ENCODE data around the gene KIF12. TPM values are rescaled to one million over a fixed set of nuclear protein-coding genes. Genes with fewer than 3 reads are reported as not detected.
A peak's percentile ranks its signal among the peaks of the same experiment; 100 is the strongest.

Gene KIF12
- total and polyA plus RNA-seq, 9 donors: 0.05 to 7.2 (median 0.30) TPM

DNA sequence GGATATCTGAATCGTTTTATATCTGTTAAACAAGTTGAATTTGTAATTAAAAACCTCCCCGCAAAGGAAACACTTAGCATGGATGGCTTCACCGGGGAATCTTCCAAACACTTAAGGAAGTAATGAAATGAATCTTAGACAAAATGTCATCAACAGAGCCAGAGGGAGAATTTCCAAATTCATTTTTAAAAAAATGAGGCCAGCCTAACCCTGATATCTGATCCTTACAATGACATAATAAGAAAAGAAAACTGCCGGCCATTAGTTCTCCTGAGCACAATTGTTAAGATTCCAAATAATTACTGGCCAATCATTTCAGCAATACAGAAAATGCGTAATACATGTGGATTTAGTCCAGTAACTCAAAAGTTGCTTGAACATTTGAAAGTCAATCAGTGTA is 6.1 kb upstream of the KIF12 start:
- Histone ChIP-seq H3K27ac (ENCODE audit: low read length) (no peak overlapping the region), H3K4me1 (ENCODE audit: control insufficient read depth, insufficient read depth, low read length) (peaks cover 5% of the 10 kb centered on the region), H3K36me3 (ENCODE audit: control insufficient read depth, insufficient read depth, low read length) (no peaks in the 10 kb centered on the region), H3K27me3 (ENCODE audit: control insufficient read depth, insufficient read depth, low read length) (peaks cover 2% of the 10 kb centered on the region), H3K9me3 (replicated peaks; ENCODE audit: control insufficient read depth, low read depth, low read length) (peaks cover 11% of the 10 kb centered on the region), H3K4me3 (ENCODE audit: low read length) (no peak overlapping the region)
- DNase-seq: peak; percentile 71
- no CpG with 5 or more reads among the region's 5 CpGs for WGBS (ENCODE audit: insufficient coverage)

DNA sequence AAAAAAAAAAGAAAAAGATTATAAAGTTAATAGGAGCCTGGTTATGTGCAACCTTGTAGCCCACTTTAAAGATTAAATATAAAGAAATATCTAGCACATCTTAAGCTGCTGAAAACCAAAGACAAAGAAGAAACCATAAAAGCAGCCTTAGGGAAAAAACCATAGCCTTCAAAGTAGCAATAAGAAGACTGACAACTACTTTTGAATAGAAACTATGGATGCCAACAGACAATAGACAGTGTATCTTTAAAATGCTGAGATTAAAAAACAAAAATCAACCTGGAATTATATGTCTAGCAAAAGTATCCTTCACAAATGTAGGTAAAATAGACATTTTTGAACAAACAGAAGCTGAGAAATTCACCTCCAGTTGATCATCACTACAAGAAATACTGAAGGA is 3.4 kb upstream of the KIF12 start:
- peaks cover 11% of the 10 kb centered on the region for H3K9me3 ChIP-seq (replicated peaks; ENCODE audit: control insufficient read depth, low read depth, low read length)
- no peak overlapping the region for H3K4me3 ChIP-seq (ENCODE audit: low read length)
- H3K36me3 ChIP-seq (ENCODE audit: control insufficient read depth, insufficient read depth, low read length): no peaks in the 10 kb centered on the region
- H3K4me1 ChIP-seq (ENCODE audit: control insufficient read depth, insufficient read depth, low read length): peaks cover 8% of the 10 kb centered on the region
- H3K27ac ChIP-seq (ENCODE audit: low read length): no peak overlapping the region
- peaks cover 18% of the 10 kb centered on the region for H3K27me3 ChIP-seq (ENCODE audit: control insufficient read depth, insufficient read depth, low read length)
- no peak for DNase-seq

DNA sequence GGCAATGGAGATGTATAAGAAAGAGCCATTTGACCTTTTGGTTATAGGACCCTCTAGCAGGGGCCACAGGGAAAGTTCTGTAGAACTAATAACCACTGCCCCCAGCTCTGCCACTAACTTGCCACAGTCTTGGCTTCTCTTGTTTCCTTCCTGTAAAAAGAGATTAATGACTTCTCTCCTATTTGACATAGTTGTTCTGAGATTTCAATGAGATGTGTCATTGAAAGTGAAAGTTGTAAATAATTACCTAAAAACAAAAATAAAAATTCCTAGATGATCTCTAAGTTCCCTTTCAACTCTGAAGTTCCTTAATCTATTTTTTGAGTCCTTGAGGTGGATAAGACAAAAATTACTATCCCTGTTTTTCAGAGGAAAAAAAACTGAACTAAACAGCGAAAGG is 1.4 kb upstream of the KIF12 start:
- WGBS (ENCODE audit: insufficient coverage): 83% methylated on average over 1 of the region's 1 CpG
- peaks cover 11% of the 10 kb centered on the region for H3K9me3 ChIP-seq (replicated peaks; ENCODE audit: control insufficient read depth, low read depth, low read length)
- no peak overlapping the region for H3K4me3 ChIP-seq (ENCODE audit: low read length)
- no peaks in the 10 kb centered on the region for H3K36me3 ChIP-seq (ENCODE audit: control insufficient read depth, insufficient read depth, low read length)
- H3K4me1 ChIP-seq (ENCODE audit: control insufficient read depth, insufficient read depth, low read length): peaks cover 14% of the 10 kb centered on the region
- DNase-seq: no peak
- no peak overlapping the region for H3K27ac ChIP-seq (ENCODE audit: low read length)
- H3K27me3 ChIP-seq (ENCODE audit: control insufficient read depth, insufficient read depth, low read length): peaks cover 26% of the 10 kb centered on the region

DNA sequence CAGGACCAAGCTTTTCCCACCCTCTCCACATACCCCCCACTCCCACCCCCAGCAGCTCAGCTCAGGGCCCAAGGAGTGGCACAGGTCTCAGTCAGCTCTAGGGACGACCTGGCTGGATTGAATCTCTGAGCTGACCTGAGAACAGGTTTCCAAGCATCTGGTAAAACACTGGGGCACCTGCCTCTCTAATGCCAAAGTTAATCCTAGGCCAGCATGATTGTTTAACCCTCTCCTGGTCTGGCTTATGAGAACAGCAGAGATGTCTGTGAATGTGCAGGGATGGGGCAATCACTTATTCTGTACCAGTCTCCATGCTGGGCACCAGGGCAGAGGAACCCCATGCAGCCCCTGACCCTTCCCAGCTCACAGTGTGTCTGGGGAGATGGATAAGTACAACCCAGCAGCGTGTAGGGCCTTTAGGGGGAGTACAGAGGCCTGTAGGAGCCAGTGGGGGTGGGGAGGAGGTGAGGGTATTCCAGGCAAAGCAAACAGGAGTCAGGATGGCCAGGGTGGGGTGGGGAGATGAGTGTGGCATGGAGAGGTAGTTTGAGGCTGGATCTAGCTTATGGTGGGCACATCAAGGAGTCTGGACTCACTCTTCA is 678 bp upstream of the KIF12 start:
- no peak overlapping the region for H3K4me3 ChIP-seq (ENCODE audit: low read length)
- no peaks in the 10 kb centered on the region for H3K36me3 ChIP-seq (ENCODE audit: control insufficient read depth, insufficient read depth, low read length)
- no peak for DNase-seq
- peaks cover 11% of the 10 kb centered on the region for H3K9me3 ChIP-seq (replicated peaks; ENCODE audit: control insufficient read depth, low read depth, low read length)
- H3K27ac ChIP-seq (ENCODE audit: low read length): no peak overlapping the region
- peaks cover 29% of the 10 kb centered on the region for H3K27me3 ChIP-seq (ENCODE audit: control insufficient read depth, insufficient read depth, low read length)
- H3K4me1 ChIP-seq (ENCODE audit: control insufficient read depth, insufficient read depth, low read length): peaks cover 14% of the 10 kb centered on the region
- WGBS (ENCODE audit: insufficient coverage): 32% methylated on average over 2 of the region's 2 CpGs

DNA sequence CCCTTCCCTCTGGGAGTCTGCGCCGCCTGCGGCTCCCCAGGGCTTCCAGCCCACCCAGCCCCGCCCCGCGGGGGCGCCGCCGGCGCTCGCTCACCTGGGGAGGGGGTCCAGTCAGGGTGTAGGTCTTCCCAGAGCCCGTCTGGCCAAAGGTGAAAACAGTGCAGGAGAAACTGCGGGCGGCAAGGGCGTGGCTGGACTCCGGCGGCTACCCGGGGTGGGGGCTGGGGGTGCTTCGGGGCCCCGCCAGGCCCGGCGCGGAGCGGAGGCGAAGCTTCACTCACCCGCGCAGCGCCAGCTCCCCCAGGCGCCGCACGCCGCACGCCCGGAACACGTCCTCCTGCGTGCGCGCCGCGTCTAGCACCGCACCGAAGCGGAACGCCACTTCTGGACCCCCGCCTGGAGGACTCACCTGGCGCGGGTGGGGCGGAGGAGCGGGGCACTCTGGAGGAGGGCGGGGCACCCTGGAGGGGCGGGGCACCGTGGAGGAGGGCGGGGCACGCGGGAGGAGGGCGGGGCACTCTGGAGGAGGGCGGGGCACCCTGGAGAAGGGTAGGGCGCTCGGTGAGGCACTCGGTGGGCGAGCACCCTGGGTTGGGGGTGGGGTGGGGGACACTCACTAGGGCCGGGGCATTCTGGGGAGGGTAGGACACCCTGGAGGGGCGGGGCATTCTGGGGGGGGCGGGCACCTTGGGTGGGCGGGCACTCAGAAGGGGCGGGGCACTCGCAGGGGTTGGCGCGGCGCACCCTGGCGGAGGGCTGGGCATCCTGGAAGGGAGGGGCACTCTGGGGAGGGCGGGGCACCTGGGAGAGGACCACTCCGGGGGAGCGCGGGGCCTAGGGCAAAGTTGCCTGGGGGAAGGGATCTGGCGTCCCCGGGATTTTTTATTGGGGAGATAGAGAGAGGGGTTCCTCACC is 814 bp downstream of the KIF12 start:
- no peak overlapping the region for H3K4me3 ChIP-seq (ENCODE audit: low read length)
- H3K27me3 ChIP-seq (ENCODE audit: control insufficient read depth, insufficient read depth, low read length): peaks cover 31% of the 10 kb centered on the region
- no peak for DNase-seq
- H3K4me1 ChIP-seq (ENCODE audit: control insufficient read depth, insufficient read depth, low read length): peaks cover 14% of the 10 kb centered on the region
- peaks cover 11% of the 10 kb centered on the region for H3K9me3 ChIP-seq (replicated peaks; ENCODE audit: control insufficient read depth, low read depth, low read length)
- H3K36me3 ChIP-seq (ENCODE audit: control insufficient read depth, insufficient read depth, low read length): no peaks in the 10 kb centered on the region
- WGBS (ENCODE audit: insufficient coverage): under 1% methylated on average over 54 of the region's 77 CpGs
- H3K27ac ChIP-seq (ENCODE audit: low read length): no peak overlapping the region

DNA sequence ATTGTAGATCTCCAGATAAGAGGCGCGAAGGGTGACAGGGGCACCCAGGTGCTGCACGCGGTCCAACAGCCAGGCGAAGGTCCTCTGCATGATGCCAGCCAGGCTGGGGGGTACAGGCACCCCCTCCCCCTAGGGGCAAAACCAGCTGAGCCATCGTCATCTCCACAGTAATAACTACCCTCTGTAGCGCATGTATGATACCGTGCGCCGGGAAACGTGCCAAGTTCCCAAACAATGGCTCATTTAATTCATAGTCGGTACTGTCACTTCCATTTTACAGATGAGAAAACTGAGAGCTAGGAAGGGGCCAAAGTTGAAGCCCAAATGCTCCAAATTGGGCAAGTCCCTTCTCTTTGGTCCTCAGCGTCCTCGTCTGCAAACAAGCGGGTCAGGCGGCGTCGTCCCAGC is 1.5 kb downstream of the KIF12 start:
- H3K27ac ChIP-seq (ENCODE audit: low read length): no peak overlapping the region
- H3K27me3 ChIP-seq (ENCODE audit: control insufficient read depth, insufficient read depth, low read length): peaks cover 31% of the 10 kb centered on the region
- no peak overlapping the region for H3K4me3 ChIP-seq (ENCODE audit: low read length)
- H3K4me1 ChIP-seq (ENCODE audit: control insufficient read depth, insufficient read depth, low read length): peaks cover 14% of the 10 kb centered on the region
- H3K36me3 ChIP-seq (ENCODE audit: control insufficient read depth, insufficient read depth, low read length): no peaks in the 10 kb centered on the region
- no peak for DNase-seq
- 15% methylated on average over 16 of the region's 18 CpGs for WGBS (ENCODE audit: insufficient coverage)
- H3K9me3 ChIP-seq (replicated peaks; ENCODE audit: control insufficient read depth, low read depth, low read length): peaks cover 7% of the 10 kb centered on the region

DNA sequence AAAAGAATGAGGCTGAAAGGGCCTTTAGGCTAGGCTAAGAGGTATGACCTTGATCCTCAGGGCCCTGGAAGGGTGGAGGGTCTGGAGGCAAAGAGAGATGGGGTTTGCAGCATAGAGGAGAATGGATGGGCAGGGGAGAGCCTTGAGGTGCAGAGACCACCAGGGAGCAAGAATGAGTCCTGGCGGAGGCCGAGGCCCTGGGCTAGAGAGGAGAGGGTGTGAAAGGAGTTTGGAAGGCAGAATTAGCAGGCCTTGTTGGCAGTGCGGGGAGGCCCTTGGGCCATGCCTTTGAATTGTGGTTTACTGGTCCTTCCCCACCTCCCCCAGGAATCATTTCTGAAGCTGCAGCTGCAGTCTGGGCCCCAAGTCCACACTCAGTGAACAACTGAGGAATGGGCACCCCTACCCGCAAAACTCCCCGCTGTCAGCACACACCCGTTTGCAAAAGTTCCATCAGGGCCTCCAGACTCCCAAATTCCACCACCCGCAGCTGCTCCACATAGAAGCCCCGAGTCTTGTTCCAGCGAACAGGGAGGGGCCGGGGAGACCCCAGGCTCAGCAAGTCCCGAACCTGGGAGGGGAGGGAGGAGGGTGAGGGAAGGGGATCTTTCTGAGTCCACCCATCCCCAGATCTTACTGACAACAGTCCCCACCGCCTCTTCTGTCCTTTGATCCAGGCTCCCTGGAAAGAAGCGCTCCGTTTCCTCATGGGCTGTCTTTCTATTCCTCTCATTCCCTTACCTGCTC is 2.1 kb downstream of the KIF12 start:
- H3K4me3 ChIP-seq (ENCODE audit: low read length): no peak overlapping the region
- H3K27ac ChIP-seq (ENCODE audit: low read length): no peak overlapping the region
- peaks cover 14% of the 10 kb centered on the region for H3K4me1 ChIP-seq (ENCODE audit: control insufficient read depth, insufficient read depth, low read length)
- H3K9me3 ChIP-seq (replicated peaks; ENCODE audit: control insufficient read depth, low read depth, low read length): peaks cover 4% of the 10 kb centered on the region
- H3K36me3 ChIP-seq (ENCODE audit: control insufficient read depth, insufficient read depth, low read length): no peaks in the 10 kb centered on the region
- peaks cover 31% of the 10 kb centered on the region for H3K27me3 ChIP-seq (ENCODE audit: control insufficient read depth, insufficient read depth, low read length)
- DNase-seq: no peak
- 26% methylated on average over 3 of the region's 14 CpGs for WGBS (ENCODE audit: insufficient coverage)

DNA sequence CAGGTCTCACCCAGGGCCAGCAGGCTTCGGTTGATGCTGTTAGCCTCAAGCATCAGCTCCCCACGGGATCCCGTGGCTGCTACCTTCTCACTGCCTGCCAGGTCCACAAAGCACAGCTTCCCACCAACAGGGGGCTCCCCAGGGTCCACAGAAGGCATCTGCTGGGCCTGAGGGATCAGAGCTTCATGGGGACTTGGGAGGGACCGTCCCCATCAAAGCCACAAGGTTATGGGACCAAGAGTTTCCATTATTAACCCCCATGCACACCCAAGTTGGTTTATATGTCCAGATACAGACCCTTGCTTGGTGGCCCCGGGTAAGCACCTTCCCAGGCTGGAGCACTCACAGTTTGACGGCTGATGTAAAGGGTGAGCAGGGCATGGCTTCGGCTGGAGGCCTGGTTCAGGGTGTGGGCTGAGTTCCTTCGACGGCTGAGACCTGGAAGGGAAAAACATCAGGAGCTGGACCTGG is 3.0 kb downstream of the KIF12 start:
- no peak for DNase-seq
- Histone ChIP-seq H3K4me3 (ENCODE audit: low read length) (no peak overlapping the region), H3K4me1 (ENCODE audit: control insufficient read depth, insufficient read depth, low read length) (peaks cover 14% of the 10 kb centered on the region), H3K27me3 (ENCODE audit: control insufficient read depth, insufficient read depth, low read length) (peaks cover 31% of the 10 kb centered on the region), H3K36me3 (ENCODE audit: control insufficient read depth, insufficient read depth, low read length) (no peaks in the 10 kb centered on the region), H3K9me3 (replicated peaks; ENCODE audit: control insufficient read depth, low read depth, low read length) (no peaks in the 10 kb centered on the region), H3K27ac (ENCODE audit: low read length) (no peak overlapping the region)
- WGBS (ENCODE audit: insufficient coverage): 71% methylated on average over 8 of the region's 9 CpGs

DNA sequence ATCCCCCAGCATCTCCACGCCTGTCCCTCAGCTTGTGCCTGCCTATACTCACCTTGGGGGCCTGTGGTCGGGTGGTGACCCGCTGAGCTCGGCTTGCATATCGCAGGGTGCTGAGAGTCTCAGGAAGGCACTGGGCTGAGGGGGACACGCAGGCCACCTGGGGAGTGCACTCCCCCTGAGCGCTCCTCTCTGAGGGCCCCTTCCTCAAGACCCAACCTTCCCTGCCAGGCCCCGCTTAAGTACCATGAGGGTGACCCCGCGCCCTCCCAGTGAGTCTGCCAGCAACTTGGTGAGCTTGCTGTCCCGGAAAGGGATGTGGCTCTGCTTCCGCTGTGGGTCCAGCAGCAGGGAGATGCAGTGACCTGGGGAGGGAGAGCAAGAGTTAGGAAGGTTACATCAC is 4.1 kb downstream of the KIF12 start:
- no peak overlapping the region for H3K4me3 ChIP-seq (ENCODE audit: low read length)
- WGBS (ENCODE audit: insufficient coverage): 89% methylated on average over 9 of the region's 12 CpGs
- H3K36me3 ChIP-seq (ENCODE audit: control insufficient read depth, insufficient read depth, low read length): no peaks in the 10 kb centered on the region
- no peaks in the 10 kb centered on the region for H3K9me3 ChIP-seq (replicated peaks; ENCODE audit: control insufficient read depth, low read depth, low read length)
- no peak overlapping the region for H3K27ac ChIP-seq (ENCODE audit: low read length)
- DNase-seq: no peak
- H3K27me3 ChIP-seq (ENCODE audit: control insufficient read depth, insufficient read depth, low read length): peaks cover 31% of the 10 kb centered on the region
- H3K4me1 ChIP-seq (ENCODE audit: control insufficient read depth, insufficient read depth, low read length): peaks cover 14% of the 10 kb centered on the region

All from muscle of leg (tissue), 11 donors.